NCI-H1436 (cell line): ENCODE results near the gene CRYL1.

ENCODE experiments used
- DNase-seq: peaks from one replicate; lab custom pipeline; 2025; lab: John Stamatoyannopoulos, UW

Gene CRYL1

DNA sequence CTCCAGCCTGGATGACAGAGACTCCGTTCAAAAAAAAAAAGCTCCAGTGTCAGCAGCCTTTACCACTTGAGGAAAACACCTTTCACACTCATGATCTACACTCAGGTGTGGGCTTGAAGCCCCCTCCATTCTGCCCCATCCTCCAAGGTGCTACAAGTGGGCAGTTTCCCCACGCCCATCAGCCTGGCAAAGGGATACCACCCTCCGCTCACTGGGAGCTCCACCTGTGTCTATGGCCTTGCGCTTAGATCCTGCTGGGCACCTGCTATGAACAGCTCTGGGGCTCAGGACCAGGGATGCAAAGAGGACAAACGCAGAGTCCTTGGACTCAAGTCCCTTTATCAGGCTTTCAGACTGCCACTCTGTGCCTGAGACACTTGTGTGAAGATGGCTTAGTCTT lies 127.8 kb downstream of the CRYL1 start:
- no peak for DNase-seq

DNA sequence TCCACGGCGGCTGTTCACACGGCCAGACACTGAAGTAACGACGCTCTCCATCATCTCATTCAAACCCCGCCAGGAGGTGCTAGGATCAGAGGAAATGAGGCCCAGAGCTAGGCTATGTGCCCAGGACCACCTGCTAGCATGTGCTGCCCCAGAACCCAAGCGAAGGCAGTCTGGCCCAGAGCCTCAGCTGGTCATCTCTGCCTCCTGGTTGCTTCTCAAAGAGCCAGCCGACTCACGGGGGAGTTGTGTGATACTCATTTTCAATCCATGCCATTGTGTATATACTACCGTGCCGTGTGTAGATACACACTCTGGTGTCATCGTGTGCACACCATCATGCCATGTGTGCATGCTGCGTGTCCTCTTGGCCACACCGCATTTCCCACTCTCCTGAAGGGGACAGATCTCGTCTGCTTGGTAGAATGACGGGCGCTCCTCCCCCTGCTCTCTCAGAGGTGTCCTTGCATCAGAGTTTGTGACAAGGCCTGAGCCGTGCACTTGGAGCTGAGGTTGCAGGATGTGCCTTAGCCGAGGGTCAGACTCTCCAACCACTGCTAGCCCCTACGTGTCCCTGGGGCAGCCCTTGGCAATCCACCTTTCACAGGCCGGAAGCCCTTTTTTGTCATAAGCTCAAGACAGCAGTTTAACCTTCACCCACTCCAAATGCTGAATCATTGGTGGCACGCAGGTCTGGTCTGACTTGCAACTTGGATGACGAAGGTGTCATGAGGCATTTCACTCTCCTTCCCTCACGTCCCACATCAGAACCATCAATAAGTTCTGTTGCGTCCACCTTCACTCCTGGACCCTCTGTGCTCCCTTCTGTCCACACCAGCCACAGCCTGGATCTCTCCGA lies 130.4 kb downstream of the CRYL1 start:
- DNase-seq, result no peak

DNA sequence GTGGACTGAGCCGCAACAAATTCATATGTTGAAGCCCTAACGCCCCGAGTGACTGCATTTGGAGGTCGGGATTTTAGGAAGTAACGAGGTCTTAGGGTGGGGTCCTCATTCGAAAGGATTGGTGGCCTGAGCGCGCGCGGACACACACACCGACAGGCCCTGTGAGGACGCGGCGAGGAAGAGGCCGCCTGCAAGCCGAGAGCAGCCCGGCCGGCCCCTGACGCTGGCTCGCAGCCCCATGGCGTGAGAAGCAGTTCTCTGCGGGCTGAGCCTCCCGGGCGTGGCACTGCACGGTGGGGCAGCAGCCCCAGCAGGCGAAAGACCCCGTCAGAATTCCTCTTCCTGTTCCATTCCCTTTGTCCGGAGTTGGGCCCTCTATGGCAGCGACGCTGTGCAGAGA lies 131.2 kb downstream of the CRYL1 start:
- DNase-seq, result no peak

DNA sequence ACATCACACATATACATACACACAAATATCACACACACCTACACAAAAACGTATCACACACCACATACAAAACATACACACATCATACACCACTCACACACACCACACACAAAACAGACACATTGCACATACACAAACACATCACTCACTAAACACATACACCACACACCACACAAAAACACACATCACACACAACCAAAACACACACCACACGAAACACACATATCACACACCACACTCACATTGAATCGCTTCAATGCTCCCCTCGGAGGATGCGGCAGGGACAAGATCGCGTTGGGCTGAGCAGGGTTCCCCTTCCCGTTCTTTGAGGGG lies 131.5 kb downstream of the CRYL1 start:
- no peak for DNase-seq

DNA sequence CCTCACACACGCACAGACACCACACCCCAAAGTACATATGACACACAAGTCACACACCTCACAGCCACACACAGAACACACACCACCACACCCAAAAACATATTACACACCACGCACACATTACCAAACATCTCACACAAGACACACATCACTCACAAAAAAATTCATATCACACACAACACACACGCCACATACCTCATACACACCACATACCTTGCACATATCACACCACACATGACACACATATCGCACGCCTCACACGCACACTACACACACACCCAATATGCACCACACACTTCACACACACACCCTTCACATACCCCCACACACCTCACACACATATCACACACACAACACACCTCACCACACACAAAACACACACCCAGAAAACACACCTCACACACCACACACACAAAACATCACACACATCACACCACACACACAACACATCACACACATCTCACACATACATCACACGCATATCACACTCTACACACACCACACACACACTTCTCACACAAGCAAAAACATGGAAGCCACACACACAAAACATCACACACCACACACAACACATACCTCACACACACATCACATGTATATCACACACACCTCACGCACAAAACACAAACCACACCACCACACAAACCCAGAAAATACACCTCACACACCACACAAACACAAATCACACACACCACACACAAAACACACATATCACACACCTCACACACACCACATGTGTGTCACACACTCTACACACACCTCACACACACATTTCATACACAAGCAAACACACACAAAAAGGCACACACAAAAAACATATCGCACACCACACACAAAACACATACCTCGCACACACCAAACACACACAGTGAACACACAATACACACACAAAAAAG lies 132.1 kb downstream of the CRYL1 start:
- DNase-seq, result no peak

DNA sequence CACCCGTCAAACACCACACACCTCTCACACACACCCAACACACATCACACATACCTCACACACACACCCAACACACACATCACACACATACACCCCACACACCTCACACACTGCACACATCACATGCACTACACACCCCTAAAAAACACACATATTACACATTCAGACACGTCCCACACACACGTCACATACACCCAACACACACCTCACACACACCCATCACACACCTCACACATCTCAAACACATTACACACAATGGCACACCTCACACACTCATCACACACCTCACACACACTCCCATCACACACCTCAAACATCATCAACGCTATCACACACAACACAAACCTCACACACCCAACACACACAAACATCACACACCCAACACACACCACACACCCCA lies 133.1 kb downstream of the CRYL1 start:
- no peak for DNase-seq

DNA sequence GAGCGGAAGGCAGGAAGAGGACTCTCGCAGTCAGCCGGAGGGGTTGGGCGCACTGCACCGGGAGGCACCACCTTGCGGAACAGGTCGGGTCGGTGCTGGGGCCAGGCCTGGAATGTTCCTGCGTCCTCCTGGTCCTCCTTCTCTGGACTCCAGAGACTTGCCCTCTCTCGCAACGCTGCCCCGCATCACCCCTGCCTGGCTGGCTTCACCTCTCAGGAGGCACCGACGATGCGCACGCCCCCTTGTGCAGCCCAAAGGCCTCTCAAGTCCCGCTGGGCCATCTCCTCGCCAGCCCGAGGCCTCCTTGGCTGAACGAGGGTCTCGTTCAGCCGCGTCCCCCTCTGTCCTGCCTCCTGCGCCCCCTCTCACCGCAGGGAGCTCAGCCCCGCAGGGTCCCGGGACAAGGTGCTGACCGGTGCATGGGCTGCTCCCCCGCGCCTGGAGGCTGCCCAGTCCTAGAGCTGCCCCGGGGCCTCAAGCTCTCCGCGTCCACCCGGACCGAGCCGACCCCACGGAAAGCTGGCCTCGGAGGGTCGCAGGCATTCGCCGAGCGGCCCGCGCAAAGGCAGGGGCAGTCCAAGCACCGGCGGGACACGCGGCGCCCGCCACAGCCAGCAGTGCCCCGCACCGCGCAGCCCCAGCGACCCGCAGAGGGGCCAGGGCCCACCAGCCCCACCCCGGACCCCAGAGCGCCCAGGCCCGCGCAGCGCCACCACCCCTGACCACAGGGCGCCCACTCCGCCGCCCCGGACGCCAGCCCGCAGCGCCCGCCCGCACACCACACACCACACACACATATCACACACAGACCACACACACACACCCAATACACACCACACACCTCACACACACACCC lies 133.8 kb downstream of the CRYL1 start:
- no peak for DNase-seq

DNA sequence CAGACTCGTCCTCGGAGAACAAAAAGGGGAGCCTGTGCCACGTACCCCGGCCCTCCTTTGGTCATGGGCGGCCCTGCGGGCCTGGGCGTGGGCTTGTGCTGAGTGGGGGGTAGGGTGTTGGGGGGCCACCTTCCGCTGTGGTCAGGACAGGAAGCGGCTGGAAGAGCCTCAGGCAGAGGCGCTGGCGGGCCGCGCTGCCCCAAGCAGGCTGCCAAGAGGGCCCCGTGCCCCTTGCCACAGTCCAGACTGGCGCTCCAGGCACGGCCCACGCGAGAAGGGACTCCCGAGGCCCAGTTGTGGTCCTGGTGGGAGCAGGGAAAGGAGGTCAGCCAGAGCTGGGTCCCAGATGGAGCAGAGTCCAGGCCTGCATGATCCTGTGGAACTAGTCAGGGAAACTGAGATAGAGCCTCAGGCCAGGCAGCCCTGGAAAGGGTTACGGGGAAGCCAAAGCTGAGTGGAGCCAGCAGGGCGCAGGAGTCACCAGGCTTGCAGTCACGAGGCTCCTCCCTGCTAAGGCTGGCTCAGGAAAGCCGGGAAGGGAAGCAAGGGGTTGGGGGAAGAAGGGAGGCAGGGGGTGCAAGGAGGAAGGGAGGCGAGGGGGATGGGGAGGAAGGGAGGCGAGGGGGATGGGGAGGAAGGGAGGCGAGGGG lies 135.0 kb downstream of the CRYL1 start:
- DNase-seq, result no peak

DNA sequence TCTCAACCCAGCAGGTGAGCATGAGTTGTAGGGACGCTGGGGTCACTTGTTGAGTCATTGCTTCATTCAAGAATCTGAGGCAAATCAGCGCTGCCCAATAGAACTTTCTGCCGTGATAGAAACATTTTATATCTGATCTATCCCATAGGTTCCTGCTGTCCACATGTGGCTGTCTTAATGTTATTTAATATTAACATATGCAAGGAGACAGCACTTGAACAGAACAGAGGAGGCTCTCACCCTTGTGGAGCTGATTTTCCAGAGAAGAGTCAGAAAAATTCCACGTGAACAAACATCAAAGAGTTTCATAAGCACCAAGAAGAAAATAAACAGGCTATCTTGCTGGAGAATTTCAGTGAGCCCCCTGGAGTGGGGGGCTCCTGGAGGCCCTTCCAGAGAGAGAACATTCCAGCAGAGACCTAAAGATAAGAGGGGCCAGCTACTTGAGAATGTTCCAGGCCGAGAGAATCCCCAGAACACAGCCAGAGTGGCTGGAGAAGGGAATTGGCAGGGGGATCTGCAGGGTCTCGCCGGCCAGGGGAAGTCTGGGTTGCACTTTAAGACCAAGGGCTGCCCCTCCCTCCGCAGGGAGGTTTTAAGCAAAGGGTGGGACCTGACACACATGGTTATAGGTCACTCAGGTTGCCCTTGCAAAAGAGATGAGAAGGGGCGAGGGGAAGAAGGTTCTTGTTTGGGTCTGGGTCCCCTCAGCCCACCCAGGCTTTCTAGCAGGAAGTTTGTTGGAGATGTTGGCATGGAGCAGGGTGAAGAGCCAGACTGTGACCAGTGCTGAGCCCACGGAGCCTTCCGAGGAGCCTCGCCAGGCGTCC lies 135.7 kb downstream of the CRYL1 start:
- no peak for DNase-seq

DNA sequence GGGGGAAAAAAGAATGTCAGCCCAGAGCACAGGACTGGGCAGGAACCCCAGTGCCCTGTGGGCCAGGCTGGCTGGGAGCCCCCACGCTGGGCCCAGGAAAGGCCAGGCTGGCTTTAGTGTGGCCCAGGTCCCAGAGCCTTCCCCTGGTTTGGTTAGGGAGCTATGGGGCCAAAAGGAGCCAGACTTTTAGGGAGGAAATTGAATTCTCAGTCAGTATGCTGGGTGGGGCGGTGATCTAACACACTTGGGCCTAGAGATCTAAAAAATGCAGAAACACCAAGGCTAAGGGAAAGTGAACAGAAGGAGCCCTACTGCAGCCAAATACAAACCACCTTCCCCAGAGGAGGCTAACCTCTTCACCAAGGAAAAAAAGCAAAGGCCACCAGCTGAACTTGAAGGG lies 137.5 kb downstream of the CRYL1 start:
- DNase-seq, result no peak

DNA sequence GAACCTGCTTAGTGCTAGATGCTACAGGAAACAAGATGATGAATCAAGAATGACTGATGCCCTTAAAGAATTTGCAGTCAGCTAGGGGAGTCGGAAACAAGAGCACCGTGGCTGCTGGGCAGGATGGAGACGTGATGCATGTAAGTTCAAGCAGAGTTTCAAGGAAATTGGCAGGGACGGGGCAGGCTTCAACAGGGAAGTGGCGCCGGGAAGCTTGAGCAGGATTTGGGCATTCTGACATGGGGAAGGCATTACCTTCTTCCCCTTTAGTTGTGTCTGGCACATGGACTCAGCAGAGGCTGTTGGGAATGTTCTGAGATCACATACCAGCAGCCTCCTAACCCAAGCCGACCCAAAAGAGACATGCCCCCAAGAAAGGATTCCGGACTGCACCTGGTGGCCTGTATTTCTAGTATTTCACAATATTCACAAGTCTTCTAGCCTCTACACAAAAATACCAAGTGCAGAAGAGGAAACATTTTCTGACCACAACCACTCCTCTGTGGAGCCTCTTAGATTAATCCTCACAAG lies 138.2 kb downstream of the CRYL1 start:
- no peak for DNase-seq

DNA sequence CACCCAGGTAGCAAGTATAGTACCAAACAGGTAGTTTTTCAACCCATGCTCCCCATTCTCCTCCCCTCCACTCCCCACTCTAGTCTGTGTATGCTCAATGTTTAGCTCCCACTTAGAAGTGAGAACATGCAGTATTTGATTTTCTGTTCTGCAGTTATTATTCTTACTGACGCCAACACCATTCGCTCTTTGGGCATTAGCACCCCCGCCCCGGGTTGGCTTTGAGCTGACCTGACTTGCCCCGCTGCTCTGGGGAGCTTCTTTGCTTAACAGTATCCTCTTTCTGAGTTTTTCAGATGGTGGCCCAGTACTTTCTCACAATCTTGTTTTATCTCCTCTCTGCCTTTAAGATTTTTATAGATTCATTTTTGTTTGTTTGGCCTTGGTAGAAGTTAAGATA lies 138.7 kb downstream of the CRYL1 start:
- DNase-seq, result no peak

DNA sequence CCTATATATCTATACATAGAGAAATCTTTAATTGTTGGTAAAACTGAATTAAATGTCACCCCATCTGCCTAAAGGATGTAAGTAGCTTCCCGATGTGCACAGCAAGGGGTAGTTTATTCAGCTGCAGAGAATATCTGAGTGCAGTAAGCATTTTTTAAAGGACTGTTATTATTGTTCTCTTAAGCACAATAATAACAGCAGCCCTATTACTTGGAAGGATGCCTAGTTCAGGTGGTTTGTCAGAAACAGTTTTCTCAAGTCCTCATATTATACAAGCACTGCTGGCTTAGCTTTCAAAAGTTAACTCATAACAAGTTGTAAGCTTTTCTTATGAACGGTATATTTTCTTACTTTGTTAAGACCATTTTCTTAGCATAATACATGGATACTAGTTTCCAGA lies 142.6 kb downstream of the CRYL1 start:
- no peak for DNase-seq

DNA sequence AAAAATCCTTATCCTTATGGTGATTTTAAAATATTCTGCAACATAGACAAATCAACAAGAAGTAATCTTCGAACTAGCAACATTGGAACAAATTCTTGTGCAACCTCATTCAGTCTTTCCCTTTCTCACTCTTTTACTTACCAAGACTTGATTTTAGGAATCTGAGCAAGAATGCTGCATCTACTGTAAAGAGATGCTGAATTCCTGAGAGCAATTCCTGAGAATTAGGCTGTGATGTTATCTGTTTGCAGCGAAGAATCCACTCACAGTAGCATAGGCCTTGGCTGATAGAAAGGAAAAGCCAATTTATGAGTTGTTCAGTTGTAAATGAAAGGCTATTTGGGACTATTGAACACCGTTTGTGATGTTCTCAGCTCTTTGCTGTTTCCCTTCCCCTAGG lies 144.3 kb downstream of the CRYL1 start:
- DNase-seq, result no peak

DNA sequence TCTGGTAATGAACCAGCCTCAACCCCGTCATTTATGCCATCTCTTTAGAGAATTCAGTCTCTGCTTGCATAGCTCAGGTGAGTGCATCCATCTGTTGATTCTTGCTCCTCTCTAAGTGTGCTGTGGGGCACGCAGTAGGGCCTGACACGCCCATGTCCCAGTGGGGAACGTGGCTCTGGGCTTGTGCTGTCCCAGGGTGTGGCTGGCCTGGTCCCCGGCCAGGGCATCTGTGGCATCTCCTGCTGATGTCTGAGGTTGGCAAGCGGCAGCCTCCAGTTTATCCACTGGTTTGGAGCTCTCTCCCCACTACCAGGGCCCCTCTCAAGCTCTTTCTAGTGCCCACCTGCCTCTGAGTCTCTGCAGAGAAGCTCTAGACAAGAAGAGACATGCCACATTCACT lies 146.9 kb downstream of the CRYL1 start:
- no peak for DNase-seq

DNA sequence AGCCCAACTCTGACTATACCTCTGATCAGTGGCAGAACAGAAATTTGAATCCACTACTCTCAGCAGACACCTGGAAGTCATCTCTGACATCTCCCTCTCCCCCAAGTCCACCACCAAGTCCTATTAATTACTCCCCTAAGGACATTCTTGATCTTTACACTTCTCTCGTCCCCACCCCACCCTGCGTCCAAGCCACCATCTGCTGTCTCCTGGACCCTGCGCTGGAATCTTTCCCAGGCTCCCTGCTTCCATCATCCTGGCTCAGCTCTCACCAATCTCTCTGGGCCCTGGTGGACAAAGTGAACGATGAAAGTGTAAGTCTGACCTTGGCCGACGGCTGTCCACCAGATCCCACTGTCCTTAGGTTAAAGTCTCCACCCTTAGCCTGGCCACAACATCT lies 147.9 kb downstream of the CRYL1 start:
- no peak for DNase-seq

DNA sequence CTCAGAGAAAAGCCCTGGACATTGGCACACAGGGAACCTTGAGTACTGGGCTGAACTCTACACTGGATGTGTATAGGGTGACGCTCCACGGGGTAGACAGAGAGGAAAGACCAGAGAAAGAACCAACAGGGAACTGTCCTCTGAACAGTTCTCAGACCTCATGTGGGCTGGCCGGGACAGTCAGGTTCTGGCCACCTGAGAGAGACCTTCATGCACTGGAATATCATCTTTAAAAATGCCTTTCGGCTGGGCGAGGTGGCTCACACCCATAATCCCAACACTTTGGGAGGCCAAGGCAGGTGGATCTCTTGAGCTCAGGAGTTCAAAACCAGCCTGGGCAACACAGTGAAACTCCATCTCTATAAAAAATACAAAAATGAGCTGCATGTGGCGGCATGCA lies 149.8 kb downstream of the CRYL1 start:
- DNase-seq, result no peak

DNA sequence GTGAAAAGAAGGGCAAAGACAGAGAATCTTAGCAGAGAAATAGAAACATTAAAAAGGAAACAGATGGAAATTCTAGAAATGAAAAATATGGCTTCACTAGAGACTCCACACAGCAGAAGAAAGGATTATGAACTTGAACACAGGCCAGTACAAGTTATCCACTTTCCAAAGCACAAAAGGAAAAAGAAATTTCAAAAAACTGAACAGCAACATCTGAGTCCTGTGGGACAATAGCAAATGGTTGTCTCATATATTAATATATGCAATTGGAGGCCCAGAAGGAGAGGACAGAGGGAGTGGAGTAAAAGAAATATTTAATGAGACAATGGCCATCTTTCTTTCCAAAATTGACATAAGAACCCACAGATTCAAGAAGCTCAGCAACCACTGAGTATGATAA lies 151.8 kb downstream of the CRYL1 start:
- DNase-seq, result no peak

DNA sequence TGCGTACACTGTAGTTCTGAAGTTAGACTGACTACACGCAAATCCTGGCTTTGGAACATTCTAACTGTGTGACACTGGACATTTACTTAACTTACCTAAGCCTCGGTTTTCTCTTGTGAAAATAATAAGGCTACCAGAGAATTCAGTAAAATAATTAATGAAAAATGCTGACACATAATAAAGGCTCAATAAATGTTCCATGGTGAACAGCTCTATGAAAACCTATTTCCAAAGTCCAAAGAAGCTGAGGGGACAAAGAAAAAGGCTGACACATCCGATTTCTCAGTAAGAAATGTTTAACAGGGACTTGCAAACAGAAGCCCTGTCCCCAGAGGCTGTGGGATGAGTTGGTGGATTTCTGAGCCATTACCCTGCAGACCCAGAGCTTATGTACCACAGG lies 153.8 kb downstream of the CRYL1 start:
- no peak for DNase-seq

DNA sequence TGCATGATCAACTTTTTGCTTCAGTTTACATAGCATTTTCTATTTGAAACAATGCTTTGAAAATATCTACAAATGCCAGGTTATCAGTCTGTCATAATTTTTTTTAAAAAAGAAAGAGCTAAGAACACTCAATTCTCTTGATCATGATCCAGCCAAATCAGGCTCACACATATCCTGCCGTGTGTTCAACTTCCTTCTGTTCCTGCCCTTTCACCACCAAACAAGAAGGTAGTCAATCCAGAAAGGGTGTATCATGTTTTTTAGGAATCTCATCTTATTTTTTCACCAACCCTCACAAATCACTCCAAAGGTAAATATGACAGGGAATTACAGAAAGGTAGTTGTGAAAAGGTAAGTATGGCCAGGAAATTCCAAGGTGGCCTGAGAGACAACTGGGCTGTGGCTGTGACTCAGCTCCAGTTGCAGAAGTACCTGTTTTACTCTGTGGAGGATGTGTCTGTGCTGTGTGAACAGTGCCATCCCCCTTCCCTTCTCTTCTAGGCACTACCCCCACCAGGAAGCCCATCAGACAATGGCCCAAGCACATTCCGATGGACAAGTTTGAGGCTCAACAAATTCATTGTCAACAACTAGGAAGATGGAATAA lies 154.7 kb downstream of the CRYL1 start:
- no peak for DNase-seq
